ENCODE results near the gene EHF.
A peak's percentile ranks its signal among the peaks of the same experiment; 100 is the strongest.

The EHF gene

DNA sequence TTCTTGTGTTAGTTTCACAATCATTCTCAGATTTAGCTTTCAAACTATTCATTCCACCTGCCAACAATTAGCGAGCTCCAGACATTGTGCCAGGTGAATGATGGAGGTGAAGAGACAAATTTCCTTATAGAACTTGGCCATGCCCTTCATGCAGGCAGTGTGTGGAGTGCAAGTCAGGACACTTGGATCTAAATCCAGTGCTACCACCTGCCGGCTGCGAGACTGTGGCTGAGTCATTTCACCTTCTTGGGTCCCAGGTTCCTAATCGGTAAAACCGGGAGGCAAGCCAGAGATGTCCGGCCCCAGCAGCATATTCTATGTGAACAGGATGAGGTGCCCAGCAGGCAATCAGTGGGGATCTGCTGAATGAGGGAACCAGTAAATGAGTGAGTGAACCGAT lies 18.6 kb upstream of the EHF start:
- DNase-seq, result no peak

- no peak for DNase-seq
These were observed 17.5 kb upstream of the EHF start for GRCh38 chr11:34603129-34604001.

DNA sequence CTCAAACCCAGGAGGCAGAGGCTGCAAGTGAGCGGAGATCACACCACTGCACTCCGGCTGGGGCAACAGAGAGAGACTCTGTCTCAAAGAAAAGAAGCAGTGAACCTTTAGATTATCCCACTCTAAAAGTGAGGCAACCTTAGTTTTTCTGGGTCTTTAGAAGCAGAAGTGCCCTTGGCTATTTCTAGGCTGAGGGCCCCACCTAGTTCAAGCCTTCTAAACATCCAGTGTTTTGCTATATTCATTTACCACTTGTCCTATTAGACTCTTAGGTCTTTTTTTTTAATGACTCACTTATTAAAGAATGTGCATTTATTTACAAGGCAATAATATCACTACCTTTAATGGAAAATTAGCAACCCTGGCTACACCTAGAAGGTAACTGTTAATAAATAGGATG lies 16.7 kb upstream of the EHF start:
- DNase-seq, result no peak

GRCh38 chr11:34604911-34605310 lies 16.0 kb upstream of the EHF start:
- no peak for DNase-seq

DNA sequence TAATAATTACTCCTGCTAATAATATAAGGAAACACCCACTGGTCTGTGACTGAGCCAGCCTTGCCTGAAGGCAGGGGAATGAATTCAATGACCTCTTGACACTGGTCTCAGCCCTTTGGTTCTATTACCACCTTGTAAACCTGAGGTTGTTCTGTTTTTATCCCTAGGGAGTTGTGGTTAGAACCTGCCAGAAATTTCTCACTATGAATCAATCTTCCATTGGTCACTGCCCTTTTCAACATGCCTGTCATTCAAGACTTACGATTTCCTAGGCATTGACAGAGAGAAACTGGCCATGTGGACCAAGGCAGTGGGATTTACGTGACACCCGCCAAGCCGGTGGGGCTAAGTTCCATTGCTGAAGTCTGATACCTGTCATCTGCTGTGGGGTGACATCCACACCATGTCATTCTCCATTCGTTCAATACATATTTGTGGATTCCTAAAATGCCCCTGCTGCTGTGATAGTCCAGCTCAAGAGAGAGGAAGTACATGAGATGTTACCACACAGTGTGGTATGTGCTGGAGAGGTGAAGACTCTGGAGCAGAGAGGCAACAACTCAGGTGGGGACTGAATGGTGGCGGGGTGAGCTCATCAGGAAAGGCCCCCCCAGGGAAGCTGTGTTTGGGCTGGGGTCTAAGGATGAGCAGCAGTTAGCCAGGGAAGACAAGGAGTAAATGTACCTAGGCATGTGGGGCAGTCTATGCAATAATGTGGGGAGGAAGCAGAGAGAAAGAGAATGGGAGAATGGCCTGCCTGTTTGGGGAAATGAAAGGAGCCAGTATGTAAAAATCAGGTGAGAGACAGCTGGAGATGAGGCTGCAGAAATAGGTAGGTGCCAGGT lies 15.2 kb upstream of the EHF start:
- no peak for DNase-seq

DNA sequence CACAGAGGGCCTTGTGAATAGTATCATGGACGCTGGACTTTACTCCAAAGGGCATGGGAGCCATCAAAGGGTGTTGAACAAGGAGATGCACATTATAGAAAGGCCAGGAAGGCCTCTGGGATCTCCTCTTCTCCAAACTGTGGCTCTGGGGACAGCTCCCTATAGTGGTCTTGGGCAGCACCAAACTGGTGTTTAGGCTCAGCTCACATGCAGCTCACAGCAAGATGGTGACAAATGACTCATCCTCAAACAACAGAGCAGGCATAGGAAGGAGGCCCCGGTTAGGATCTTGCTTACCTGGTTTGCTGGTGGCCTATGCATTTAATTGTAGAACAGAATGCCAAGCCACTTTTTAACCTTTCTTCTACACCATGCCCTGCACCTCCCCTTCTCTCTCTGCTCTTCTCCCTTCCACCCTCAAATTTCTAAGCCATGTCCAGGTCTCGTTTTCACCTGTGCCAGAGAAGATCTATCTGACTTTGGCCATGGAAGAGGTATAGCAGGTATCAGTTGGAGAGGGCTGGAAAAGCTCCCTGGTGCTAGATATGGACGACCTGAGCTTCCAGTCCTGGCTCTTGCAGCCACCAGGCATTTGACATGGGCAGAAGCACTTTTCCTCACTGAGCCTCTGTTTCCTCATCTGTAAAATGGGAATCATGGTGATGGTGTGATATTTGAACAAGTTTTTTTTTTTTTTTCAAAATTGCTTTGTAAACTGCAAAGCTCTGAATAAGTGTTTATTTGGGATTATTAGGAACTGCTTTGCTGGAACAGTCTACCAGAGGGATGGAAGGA lies 14.4 kb upstream of the EHF start:
- no peak for DNase-seq

DNA sequence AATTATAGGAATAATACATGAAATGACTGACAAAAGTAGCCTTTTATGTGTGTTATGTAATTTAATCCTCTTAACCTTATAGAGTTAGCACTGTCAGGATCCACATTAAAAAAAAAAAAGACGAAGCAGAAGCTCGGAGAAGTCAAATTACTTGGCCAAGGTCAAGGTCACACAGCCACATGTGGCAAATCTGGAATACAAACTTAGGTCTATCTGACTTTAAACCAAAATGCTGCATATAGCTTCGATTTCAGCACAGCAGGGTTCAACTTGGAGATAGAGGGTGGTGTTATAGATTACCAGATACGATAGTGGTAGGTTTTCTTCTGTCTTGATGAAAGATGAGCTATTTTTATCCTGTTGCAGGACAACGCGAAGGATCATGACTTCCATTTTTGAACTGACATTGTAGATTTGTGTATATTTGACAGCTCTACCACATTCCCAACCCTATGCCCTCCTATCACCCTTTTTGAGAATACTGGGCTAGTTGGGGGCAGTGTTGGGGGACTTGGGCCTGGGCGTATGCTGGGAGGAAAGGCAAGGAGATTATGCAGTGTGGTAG lies 11.6 kb upstream of the EHF start:
- DNase-seq, result no peak

DNA sequence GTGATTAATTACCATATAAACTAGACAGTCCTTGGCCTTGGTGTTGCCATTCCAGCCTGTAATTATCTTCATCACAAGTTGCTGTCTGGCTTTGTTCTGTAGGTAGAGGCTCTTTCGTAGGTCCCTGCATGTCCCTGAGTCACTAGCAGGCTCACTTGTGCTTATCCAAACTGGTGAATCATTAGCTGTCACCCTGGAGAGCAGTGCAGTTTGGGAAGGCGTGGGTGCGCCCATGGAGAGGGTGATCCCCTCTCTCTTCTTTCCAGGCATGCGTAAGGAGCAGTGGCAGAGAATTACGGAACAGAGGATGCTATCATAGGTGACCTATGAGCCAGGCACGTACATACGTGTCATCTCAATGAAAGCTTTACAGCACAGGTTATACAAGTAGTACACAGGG lies 11.0 kb upstream of the EHF start:
- no peak for DNase-seq

- no peak for DNase-seq
These were observed 10.4 kb upstream of the EHF start for GRCh38 chr11:34610324-34611041.

DNA sequence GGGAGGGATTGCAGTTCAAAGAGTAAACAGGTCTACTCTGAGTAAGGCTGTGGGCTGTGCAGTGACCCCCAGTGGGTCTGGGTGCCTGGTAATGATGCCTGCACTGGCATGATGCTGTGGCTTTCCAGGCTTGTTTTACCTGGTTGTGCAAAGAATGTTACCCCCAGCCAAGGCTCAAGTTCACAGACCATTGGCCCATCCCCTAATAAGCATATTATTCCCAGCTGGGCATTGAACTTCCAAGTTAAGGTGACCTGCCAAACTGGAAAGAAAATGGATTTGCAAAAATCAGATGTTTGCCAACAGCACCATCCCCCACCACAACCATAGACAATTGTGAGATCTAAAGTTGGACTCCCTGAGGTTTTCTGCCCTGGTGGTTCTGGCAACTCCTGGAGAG lies 7.9 kb upstream of the EHF start:
- DNase-seq, result no peak

DNA sequence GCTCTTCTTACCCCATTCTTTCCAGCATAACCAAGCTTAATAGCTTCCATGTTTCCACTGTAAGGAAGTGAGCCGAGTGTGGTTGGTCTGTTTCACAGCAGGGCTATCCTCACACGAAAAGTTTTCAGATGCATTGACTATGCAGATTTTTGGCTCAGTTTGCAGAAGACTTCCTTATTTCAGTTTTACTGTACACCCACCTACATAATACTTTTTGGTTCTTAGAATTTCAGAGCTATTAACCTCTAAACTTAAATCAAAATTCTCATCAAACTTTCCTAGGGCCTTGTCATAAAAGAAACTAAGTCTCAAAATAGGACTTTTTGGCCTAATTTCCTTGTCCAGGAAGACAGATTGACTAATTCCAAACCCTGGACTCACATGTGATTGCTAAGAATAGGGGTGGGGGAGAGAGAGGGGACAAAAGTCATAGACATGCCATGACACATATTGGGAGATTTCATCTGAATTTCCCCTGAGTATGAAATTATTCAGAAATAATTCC lies 7.3 kb upstream of the EHF start:
- DNase-seq, result no peak

DNA sequence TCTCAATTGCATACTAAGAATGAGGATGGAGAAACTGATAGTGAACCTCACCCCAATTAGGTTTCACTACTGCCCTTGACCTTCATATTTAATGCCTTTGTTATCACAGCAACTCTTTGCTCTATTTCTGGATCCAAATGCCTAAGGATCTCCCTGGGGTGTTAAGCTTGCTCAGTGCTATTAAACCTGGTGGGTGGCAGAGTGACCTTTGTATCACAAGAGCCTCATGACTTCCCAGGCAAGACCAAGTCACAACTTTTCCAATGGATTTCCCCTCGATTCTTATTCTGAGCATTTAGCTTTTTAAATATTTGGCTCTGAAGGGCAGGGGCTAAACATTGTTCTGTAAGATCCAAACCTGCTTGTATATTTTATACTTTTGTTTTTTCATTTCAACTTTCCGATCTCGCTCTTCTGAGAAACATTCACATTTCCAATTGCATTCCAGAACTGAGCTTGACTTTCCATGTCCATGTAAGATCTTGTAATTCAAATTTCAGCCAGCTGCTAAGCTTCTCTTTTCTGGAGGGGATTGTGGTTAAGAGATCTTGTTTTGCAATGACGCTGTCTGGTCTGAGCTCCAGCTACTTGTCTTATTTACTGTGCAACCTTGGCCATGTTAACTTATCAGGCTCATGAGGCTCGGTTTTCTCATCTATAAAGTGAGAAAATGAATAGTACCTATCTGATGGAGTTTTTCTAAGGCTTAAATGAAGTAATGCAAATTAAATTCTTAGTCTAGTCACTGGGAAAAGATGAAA lies 6.4 kb upstream of the EHF start:
- no peak for DNase-seq

- DNase-seq, result no peak
These were observed 4.8 kb upstream of the EHF start for GRCh38 chr11:34616086-34616485.

- DNase-seq, result no peak
These were observed 3.9 kb upstream of the EHF start for GRCh38 chr11:34616830-34617504.

- DNase-seq, result no peak
These were observed 2.5 kb upstream of the EHF start for GRCh38 chr11:34618406-34618805.

DNA sequence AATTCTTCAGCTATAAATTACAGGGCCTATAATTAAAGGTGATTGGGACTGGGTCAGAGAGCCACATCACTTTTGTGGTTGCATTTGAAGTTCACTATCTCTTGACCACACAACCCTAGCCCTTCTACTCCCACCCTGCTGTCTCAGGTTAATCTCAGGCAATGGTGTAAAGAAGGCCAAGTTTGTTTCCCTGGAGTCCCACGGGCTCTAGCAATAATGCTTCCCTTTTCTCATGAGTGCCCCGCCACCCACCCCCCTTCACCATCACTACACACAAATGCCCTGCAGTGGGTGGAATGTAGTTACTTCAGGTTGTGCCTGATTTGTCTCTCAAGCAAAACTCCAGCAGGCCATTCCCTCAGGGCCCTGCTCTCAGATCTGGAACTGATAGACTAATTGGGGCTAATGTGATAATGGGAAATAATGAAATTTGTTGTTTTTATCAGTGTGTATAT lies 1.8 kb upstream of the EHF start:
- DNase-seq, result no peak

DNA sequence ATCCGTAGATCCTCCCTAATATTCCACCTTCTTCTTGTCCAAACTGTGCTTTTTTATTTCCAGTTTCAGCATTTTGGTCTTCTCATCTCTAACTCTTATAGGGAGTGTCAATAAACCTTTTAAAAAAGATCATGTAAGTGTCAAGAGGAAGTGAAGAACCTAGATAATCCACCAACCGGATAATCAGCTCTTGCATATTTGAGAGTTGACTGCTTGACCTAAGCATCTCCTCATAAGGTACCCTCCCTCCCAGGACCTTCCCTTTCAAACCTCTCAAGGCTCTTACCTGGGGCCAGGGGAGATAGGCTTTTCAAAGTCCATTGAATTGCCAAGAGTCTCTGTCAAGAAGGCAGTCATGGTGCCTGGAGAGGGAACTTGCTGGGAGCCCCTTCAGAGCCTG lies 691 bp upstream of the EHF start:
- no peak for DNase-seq

DNA sequence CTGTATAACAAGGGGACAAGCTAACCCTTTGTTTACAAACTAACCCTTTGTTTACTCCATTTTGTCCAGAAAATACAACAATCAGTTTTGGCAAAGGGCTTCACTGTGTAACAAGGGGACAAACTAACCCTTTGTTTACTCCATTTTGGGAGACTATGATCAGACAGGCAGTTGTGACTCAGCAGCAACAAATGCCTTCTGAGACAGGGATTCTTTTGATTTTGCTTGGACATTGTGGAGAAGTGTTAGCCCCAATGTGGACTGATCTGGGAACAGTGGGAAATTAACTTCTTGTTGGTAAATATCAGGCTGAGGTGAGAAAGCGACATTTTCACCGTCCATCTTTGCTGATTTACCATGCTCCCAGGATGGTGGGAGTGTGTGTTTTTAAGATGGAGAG lies 983 bp downstream of the EHF start:
- no peak for DNase-seq

GRCh38 chr11:34623463-34623862 lies 2.6 kb downstream of the EHF start:
- no peak for DNase-seq

DNA sequence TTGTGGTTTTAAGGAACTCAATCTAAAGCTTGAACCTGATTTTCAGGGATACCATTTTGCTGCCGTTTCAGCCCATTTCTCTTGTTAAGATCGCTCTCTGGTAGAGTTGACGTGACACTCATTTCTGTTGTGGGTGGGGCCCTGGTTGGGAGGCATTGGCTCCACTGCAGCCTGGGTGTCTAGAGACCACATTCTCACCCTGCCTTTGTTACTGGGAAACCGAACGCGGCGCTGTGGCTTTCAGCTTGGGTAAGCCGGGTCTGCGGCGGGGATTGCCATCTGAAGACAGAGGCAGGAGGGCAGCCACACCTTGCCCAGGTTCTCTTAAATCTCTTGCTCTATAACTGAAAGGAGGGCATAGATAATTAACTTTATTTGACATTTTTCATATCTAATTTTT lies 3.2 kb downstream of the EHF start:
- DNase-seq, result peak; percentile 15 to 59

- no peak for DNase-seq
These were observed 4.7 kb downstream of the EHF start for GRCh38 chr11:34625576-34625975.

Measured in NCI-H187 (cell line).